Fibroblast of villous mesenchyme (primary cell): Measurements from ENCODE around the gene PIP4K2B. TPM values are rescaled to one million over a fixed set of nuclear protein-coding genes. Genes with fewer than 3 reads are reported as not detected.

Experiments
- DNase-seq: peaks from one replicate; pipeline ENCODE4 v3.0.0-alpha.2; 2010; ENCODE audit warnings: low read depth
- H3K4me3 ChIP-seq: 2 replicates; pipeline ENCODE4 v1.5.1; 2011; ENCODE audit warnings: low read depth, mild to moderate bottlenecking, low read length
- CTCF ChIP-seq: IDR thresholded peaks from 2 replicates; pipeline ENCODE4 v1.5.1; 2012; ENCODE audit warnings: low read depth, mild to moderate bottlenecking, low read length; ENCODE audit not compliant: insufficient read depth
- small RNA-seq: library from RNA; depleted of rRNA; stranded (forward); fragments of <200 nt; gene quantifications from one replicate; pipeline ENCODE3, GENCODE V24; 2012
- total RNA-seq: library from RNA; depleted of rRNA; stranded (reverse); fragments of >200 nt; gene quantifications from 2 replicates; pipeline ENCODE4 v1.2.3, GENCODE V29; 2012

Gene PIP4K2B
- total RNA-seq, 1 donor = 68.7 TPM

DNA sequence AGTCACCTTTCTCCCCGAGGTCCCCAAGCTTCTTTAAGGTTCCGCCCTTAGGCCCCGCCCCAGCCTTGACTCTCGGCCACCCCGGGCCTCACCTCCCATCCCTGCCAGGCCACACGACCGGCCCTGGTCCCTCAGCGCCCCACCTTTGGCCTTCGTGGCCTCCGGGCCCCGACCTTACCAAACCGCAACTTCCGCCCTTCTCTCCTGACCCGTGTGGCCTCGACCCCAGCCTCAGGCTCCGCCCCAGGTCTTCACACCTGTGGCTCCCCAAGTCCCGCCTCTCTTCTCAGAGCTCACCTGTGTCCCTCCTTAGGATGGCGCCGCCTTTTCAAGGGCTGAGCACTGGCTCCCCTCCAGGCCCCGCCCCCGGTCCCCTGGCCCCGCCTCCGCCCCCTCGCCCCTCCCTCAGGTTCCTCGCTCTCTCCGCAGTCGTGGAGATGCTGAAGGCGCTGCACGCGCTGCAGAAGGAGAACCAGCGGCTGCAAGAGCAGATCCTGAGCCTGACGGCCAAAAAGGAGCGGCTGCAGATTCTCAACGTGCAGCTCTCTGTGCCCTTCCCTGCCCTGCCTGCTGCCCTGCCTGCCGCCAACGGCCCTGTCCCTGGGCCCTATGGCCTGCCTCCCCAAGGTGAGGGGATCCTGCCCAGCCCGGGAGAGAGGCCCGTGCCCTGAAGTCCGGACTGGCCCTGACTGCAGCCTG, 79.3 kb downstream of the PIP4K2B start:
- TF ChIP-seq CTCF = no peak
- no peak for DNase-seq
- no peak overlapping the region for H3K4me3 ChIP-seq

DNA sequence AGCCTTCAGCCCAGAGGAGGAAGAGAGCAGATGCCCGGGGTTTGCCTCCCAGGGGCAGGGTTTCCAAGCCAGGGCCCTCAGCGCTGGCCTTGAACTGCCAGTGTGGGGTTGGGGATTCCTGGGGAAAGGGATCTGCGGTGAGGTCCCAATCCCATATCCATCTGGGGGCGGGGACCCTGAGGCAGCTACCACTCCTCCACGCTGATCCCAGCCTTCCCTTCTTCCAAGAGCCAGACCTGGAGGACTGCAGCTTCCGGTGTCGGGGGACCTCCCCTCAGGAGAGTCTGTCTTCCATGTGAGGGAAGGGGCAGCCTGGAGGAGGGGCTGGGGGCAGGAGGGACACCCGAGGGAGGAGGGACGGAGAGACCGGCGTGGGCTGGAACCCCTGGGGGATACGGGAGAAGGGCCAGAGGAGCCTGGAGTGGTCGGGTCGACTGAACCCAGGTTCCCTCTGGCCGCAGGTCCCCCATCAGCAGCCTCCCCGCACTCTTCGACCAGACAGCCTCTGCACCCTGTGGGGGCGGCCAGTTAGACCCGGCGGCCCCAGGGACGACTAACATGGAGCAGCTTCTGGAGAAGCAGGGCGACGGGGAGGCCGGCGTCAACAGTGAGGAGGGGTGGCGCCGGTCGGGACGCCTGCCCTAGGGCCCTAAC, 79.9 kb downstream of the PIP4K2B start:
- TF ChIP-seq CTCF = no peak
- no peak for DNase-seq
- no peak overlapping the region for H3K4me3 ChIP-seq

- no peak for TF ChIP-seq CTCF
Observed at GRCh38 chr17:38717139-38717745, 82.1 kb downstream of the PIP4K2B start.

DNA sequence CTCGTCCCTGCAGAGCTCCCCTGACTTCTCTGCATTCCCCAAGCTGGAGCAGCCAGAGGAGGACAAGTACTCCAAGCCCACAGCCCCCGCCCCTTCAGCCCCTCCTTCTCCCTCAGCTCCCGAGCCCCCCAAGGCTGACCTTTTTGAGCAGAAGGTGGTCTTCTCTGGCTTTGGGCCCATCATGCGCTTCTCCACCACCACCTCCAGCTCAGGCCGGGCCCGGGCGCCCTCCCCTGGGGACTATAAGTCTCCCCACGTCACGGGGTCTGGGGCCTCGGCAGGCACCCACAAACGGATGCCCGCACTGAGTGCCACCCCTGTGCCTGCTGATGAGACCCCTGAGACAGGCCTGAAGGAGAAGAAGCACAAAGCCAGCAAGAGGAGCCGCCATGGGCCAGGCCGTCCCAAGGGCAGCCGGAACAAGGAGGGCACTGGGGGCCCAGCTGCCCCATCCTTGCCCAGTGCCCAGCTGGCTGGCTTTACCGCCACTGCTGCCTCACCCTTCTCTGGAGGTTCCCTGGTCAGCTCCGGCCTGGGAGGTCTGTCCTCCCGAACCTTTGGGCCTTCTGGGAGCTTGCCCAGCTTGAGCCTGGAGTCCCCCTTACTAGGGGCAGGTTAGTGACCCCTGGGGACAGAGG, 82.9 kb downstream of the PIP4K2B start:
- no peak for DNase-seq
- no peak for TF ChIP-seq CTCF
- H3K4me3 ChIP-seq = no peak overlapping the region

More at GRCh38 chr17:38717139-38717745, 82.1 kb downstream of the PIP4K2B start:
- H3K4me3 ChIP-seq = no peak overlapping the region
- no peak for DNase-seq

Small RNAs within 50 kb of the gene (small RNA-seq; reads per million reads assigned to genes)
- gene MIR4726 = not detected
- gene MIR4727 = not detected
- gene RNA5SP440 = not detected
- gene RNU6-866P = not detected

Other genes starting within 250 kb of the PIP4K2B start
- not detected in 2 replicates for gene SRCIN1, start 193.6 kb downstream of the PIP4K2B start, total RNA-seq
- 0.97 and 1.3 TPM in 2 replicates for gene EPOP, start 124.6 kb downstream of the PIP4K2B start, total RNA-seq
- 24.2 and 25.5 TPM in 2 replicates for gene MLLT6, start 94.3 kb downstream of the PIP4K2B start, total RNA-seq
- 2.6 and 3.9 TPM in 2 replicates for gene CISD3, start 69.2 kb downstream of the PIP4K2B start, total RNA-seq
- gene PCGF2, start 51.2 kb downstream of the PIP4K2B start, total RNA-seq = 4.2 and 7.8 TPM in 2 replicates
- gene PSMB3, start 46.8 kb downstream of the PIP4K2B start, total RNA-seq = 328 and 392 TPM in 2 replicates
- gene CWC25, start 25.8 kb upstream of the PIP4K2B start, total RNA-seq = 9.0 and 9.9 TPM in 2 replicates
- gene RPL23, start 54.2 kb upstream of the PIP4K2B start, total RNA-seq = 1,013 and 1,112 TPM in 2 replicates
- gene LASP1, start 70.5 kb upstream of the PIP4K2B start, total RNA-seq = 355 and 475 TPM in 2 replicates
- gene FBXO47, start 167.8 kb upstream of the PIP4K2B start, total RNA-seq = under 0.01 TPM in 1 of 2 replicates, not detected in the other